HG03558 (cell line): ENCODE data around the gene C2CD2L.
"Not testable (repeated sequence)": the region's sequence is repeated elsewhere in the genome, so short reads cannot be mapped to it uniquely, and the experiment has no call there.

ENCODE experiments used
- ATAC-seq: cut with Tn5 transposase; IDR thresholded peaks from one replicate; pipeline ENCODE4 v1.9.1; 2021; ENCODE audit warnings: moderate number of reproducible peaks; ENCODE audit not compliant: unreplicated experiment; ENCODE audit errors: extremely low read depth

C2CD2L gene

DNA sequence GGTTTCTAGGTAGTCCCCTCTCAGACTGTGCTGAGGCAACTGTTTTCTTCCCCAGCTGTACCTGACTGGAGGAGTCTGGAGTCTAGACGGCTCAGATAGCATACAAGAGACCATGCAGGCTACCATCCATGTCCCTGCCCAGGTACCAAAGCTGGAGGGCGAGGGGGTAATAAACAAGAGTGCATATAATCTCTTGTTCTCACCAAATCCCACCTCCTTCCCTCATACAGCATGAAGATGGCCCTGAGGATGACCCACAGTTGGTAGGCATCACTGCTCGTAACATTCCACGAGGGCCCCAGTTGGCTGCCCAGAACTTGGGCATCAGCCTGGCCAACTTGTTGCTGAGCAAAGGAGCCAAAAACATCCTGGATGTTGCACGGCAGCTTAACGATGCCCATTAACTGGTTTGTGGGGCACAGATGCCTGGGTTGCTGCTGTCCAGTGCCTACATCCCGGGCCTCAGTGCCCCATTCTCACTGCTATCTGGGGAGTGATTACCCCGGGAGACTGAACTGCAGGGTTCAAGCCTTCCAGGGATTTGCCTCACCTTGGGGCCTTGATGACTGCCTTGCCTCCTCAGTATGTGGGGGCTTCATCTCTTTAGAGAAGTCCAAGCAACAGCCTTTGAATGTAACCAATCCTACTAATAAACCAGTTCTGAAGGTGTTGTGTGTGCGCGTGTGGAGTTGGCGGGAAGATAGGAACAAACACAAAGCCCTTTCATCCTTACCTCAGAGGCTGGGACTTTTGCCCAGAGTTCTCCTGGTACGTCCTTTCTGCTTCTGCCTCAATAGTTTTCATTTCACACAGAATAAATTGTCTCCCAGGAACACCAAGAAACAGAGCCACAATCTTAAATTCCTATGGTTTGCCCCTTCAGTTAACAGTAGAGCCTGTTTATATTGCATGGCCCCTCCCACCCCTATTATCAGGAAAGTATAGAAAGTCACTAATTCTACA lies 14.0 kb upstream of the C2CD2L start:
- no peak for ATAC-seq

DNA sequence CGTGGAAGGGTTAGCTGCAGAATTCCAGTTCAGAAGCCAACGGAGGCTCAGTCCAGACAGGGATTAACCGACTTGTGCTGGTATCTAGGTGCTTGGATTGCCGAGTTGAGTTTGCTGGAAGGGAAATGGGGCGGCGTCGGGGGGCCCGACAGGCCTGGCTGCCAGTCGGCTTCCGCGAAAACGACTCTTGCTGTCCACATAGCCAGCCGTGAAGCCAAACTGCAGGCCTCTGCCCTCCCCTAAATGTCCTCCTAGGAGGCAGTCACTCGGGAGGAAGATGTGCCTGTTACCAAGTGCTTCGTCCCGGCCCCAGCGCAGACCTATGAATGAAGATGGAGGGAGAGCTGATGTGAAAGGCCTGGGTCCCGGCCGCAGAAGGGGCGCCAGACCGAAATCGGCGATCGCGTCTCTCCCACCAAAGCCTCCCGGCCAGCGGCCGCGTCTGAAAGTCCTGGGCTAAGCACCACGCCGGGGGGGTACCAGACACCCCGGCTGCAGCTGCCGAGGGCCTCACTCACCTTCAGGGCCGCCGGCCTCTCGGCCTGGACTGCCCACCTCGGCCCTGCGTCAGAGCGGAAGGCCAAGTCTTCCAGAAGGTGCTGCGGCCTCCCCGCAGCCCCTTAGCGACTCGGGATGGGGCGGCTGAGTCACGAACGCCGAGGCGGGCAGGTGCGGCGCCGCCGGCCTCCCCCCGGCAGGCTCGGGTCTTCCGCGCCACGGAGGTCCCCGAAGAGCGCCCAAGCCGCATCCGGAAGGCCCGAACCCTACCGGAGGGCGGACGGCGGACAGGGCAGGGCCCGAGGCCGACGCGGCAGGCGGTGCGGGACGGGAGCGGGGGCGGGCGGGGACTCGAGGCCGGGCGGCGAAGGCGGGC lies 13.0 kb upstream of the C2CD2L start:
- no peak for ATAC-seq

DNA sequence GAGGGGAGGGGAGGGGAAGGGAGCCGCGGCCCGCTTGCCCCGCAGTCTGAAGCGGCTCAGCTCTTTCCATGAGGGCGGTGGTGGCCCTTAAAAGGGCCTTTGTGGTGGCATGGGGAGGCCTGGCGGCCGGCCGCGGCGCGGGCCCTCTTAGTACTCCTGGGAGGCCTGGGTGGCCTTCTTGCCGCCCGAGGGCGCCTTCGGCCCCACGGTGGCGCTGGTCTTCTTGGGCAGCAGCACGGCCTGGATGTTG lies 12.4 kb upstream of the C2CD2L start:
- no peak for ATAC-seq

GRCh38 chr11:119095066-119095880 lies 11.9 kb upstream of the C2CD2L start:
- peak; percentile 60 for ATAC-seq

- ATAC-seq, result no peak
Measured at GRCh38 chr11:119099711-119100110, 7.4 kb upstream of the C2CD2L start.

DNA sequence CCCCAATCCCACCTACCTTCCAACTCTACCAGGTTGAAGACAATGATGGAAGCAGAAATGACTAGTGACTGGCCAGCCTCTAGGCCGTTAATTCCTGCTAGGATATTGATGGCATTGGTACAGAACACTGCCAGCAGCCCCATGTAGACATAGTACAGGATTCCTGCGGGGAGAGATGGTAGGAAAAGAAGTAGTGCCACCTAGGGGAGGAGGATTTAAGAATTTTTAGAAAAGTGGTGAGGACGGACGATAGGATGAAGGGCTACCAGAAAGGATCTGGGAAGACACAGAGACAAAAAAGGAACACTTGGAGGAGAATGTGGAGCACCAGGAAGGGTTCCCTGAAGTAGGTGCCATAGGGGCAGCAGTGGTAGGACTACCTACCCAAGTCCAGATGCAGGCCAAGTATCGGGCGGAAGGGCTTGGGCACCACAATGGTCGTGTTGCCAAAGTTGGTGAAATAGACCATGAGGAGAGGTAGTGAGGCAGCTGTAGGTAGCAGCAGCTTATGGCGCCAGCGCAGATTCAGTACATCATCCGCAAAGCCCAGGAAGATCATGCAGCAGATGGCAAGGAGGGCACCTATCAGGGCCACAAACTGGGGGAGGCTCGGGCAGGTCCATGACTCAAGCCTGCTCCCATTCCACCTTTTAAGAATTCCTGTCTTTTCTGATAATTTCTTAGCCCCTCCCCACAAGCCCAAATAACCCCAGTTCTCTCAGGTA lies 6.7 kb upstream of the C2CD2L start:
- ATAC-seq, result no peak

DNA sequence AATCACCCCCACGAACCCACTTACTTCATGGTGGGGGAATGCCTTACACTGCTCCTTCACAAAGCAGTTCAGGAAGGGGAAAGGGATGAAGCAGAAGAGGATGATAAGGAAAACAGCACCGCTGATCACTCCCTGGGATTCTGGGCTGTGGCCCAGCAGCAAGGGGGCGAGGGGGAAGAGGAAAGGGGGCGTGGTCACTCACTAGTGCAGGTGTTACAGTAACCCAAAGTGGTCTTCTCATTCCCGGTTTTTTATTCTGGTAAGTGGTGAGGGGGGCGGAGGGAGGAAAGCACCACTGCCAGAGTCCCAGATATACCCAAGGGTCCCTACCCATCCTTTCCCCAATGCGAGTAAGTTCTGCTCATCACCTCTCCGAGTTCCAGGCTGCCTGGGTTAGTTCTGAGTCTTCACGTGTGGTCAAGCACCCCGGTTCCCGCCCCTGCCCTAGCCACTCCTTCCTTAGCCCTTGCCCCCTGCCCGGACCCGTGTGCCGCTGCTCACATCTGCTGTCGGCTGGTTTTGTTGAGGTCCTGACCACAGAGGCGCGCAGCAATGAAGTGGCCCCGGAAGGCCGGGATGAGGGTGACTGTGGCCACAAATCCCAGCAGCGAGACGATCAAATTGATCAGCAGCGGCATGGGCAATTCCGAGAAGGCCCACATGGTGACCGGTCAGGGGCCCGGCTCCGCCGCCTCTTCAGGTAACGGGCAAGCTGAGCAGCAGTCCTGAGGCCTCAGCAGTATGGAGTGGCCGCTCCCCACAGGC lies 6.0 kb upstream of the C2CD2L start:
- peak; percentile 10 for ATAC-seq

- ATAC-seq, result peak; percentile 46
Measured at GRCh38 chr11:119101759-119102423, 5.3 kb upstream of the C2CD2L start, which contains the start of gene DPAGT1. TSS of gene DPAGT1 (minus strand) at chr11:119101853. CDS start at chr11:119101655, 198 bp downstream.

DNA sequence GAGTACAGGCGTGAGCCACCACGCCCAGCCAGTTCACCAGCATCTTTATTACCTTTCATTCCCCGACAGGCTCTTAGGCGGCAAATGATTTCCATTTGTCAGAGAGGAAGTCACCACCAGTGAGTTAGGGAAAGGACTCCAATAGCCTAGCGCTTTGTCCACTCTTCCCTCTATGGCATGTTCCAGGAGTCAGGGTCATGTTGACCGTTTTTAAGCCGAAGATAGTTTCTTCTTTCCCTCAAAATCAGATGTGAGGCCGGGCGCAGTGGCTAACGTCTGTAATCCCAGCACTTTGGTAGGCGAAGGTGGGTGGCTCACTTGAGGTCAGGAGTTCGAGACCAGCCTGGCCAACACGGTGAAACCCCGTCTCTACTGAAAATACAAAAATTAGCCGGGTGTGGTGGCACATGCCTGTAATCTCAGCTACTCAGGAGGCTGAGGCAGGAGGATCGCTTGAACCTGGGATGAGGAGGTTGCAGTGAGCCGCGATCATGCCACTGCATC lies 3.9 kb upstream of the C2CD2L start:
- ATAC-seq, result not testable (repeated sequence)

GRCh38 chr11:119103793-119104192 lies 3.4 kb upstream of the C2CD2L start:
- no peak for ATAC-seq

DNA sequence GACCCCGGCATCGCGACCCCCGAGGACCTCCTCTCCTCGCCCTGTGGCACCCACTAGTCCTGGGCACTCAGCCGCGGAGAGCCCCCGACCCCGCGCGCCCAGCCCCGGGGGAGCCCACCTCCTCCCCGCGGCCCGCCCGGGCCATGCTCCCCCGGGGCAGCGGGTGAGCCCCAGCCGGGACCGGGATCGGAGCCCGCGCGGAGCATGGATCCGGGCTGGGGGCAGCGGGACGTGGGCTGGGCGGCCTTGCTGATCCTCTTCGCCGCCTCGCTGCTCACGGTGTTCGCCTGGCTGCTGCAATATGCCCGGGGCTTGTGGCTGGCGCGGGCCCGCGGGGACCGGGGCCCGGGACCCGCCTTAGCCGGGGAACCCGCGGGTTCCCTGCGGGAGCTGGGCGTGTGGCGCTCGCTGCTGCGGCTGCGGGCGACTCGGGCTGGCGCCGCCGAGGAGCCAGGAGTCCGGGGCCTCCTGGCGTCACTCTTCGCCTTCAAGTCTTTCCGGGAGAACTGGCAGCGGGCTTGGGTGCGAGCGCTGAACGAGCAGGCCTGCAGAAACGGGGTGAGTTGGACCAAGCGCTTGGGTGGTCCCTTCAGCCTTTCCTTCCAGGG lies 498 bp downstream of the C2CD2L start:
- ATAC-seq, result peak; percentile 11

DNA sequence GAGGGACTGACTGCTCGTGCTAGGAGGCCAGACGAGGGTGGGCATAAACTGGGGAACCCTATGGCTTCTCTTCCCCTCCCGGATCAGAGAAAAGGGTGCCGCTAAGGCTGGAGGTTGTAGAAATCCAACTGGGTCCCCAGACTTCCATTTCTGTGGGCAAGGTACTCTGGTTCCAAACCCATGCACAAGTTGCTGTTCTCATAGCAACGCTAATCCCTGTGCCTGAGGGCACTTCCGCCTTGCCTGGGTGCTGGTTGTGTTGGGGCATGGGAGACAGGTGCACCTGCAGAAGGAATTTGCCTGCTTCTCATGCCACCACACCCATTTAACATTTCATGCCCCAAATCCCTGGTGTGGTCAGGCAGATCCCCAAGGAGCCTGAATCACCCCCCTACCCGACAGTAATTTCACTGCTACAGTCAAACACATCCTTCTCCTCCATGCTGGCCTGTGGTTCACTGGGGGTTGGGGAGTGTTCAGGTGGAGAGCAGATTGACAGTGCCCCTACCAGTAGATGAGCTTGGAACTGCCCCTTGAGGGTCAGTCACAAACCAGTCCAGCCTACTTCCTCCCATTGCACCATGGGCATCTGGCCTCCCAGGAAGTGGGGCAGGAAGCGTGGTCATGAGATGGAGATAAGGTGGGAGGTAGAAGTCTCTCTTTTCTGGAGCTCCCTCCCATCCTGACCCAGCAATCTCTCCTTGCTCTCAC lies 1.2 kb downstream of the C2CD2L start:
- no peak for ATAC-seq

- no peak for ATAC-seq
Measured at GRCh38 chr11:119108857-119109221, 1.7 kb downstream of the C2CD2L start.

- ATAC-seq, result no peak
Measured at GRCh38 chr11:119109843-119110242, 2.7 kb downstream of the C2CD2L start.

GRCh38 chr11:119110439-119110838 lies 3.3 kb downstream of the C2CD2L start:
- no peak for ATAC-seq

GRCh38 chr11:119111361-119111925 lies 4.3 kb downstream of the C2CD2L start:
- ATAC-seq, result no peak
